HCT116 (cell line): ENCODE measurements around the gene DCDC2C. TPM values are rescaled to one million over a fixed set of nuclear protein-coding genes. Genes with fewer than 3 reads are reported as not detected.

Experiments
- ATAC-seq: fragments of 200-7000 bp; cut with Tn5 transposase; 2 replicates; pipeline ENCODE4 v1.9.1; 2020; ENCODE audit warnings: mild to moderate bottlenecking, moderate library complexity
- BruUV-seq: library from RNA; stranded (reverse); fragments of 400-500 nt; replicated peaks from 2 replicates; lab custom pipeline; 2021; lab: Mats Ljungman, UMichigan
- CTCF ChIA-PET: fragments of 300-600 bp; sonication (Branson Sonifier 250); formaldehyde crosslinking; loops from one replicate; lab custom pipeline; 2021; ENCODE audit warnings: antibody characterized with exemption; lab: Charles Lee
- POLR2A ChIA-PET: fragments of 300-600, 350-600 bp; sonication (Branson Sonifier 250); formaldehyde crosslinking; loops from one replicate; lab custom pipeline; 2021; ENCODE audit warnings: antibody characterized with exemption; lab: Charles Lee
- RAD21 ChIA-PET, 2 experiments: fragments of 300-600 bp; sonication (Branson Sonifier 250); formaldehyde crosslinking; loops; one replicate each; lab custom pipeline; 2023; ENCODE audit warnings: low total read pairs in 2 of 2; ENCODE audit not compliant: uncharacterized antibody in 2 of 2, unreplicated experiment in 2 of 2, low non-redundant PET in 1 of 2; lab: Charles Lee
- DNase-seq: peaks from one replicate; pipeline ENCODE4 v3.0.0-alpha.2; 2010; ENCODE audit warnings: low read depth, low spot score
- H2AFZ ChIP-seq: fragments of 200-600 bp; shearing (Covaris generic), sonication (generic); 2 replicates; pipeline ENCODE4 v1.6.1; 2017; ENCODE audit warnings: low read depth, mixed run types, mixed read lengths, antibody characterized with exemption, low read length; ENCODE audit not compliant: poor library complexity, severe bottlenecking
- H3K27ac ChIP-seq: 2 replicates; pipeline ENCODE4 v1.5.1; 2012; ENCODE audit warnings: low read depth, low read length
- H3K27me3 ChIP-seq: fragments of 200-600 bp; sonication (generic); 2 replicates; pipeline ENCODE4 v1.6.1; 2016; ENCODE audit warnings: mixed run types, low read length, mixed read lengths; ENCODE audit not compliant: insufficient read depth
- H3K36me3 ChIP-seq, 2 experiments: fragments of 200-500 bp in 1 of 2; fragments of 200-600 bp in 1 of 2; sonication (Bioruptor generic) in 1 of 2; sonication (generic) in 1 of 2; 2 replicates each; pipeline versions ENCODE4 v1.5.1 to v1.6.1; 2014 to 2016; ENCODE audit warnings: low read length in 2 of 2, inconsistent platforms in 1 of 2, mixed read lengths in 1 of 2, mixed run types in 1 of 2; ENCODE audit not compliant: insufficient read depth in 2 of 2, control insufficient read depth in 1 of 2
- H3K4me1 ChIP-seq, 2 experiments: fragments of 200-600 bp in 1 of 2; sonication (generic) in 1 of 2; 2 replicates each; pipeline versions ENCODE4 v1.5.1 to v1.6.1; 2012 to 2017; ENCODE audit warnings: low read length in 2 of 2, inconsistent platforms in 1 of 2, mild to moderate bottlenecking in 1 of 2, mixed read lengths in 1 of 2, mixed run types in 1 of 2, moderate library complexity in 1 of 2; ENCODE audit not compliant: insufficient read depth in 2 of 2, control insufficient read depth in 1 of 2
- H3K4me2 ChIP-seq: fragments of 200-600 bp; sonication (generic); 2 replicates; pipeline ENCODE4 v1.6.1; 2017; ENCODE audit warnings: mixed run types, low read length, mixed read lengths
- H3K4me3 ChIP-seq, 2 experiments: fragments of 200-600 bp in 1 of 2; sonication (generic) in 1 of 2; replicated peaks in 1 of 2; 2 replicates each; pipeline ENCODE4 v1.5.1; 2011 to 2016; ENCODE audit warnings: low read length in 2 of 2, control low read depth in 1 of 2, low read depth in 1 of 2, mild to moderate bottlenecking in 1 of 2, mixed read lengths in 1 of 2, mixed run types in 1 of 2
- H3K79me2 ChIP-seq: fragments of 200-600 bp; sonication (generic); 2 replicates; pipeline ENCODE4 v1.6.1; 2017; ENCODE audit warnings: mild to moderate bottlenecking, mixed run types, low read length, moderate library complexity, mixed read lengths; ENCODE audit not compliant: insufficient read depth
- H3K9ac ChIP-seq: fragments of 200-600 bp; sonication (generic); 2 replicates; pipeline ENCODE4 v1.6.1; 2016; ENCODE audit warnings: low read length, mixed read lengths
- H3K9me2 ChIP-seq: fragments of 200-600 bp; sonication (generic), shearing (Covaris generic); 2 replicates; pipeline ENCODE4 v1.6.1; 2017; ENCODE audit warnings: mixed run types, mild to moderate bottlenecking, moderate library complexity; ENCODE audit not compliant: insufficient read depth
- H3K9me3 ChIP-seq, 2 experiments: fragments of 200-500 bp in 1 of 2; fragments of 200-600 bp in 1 of 2; sonication (Bioruptor generic) in 1 of 2; sonication (generic) in 1 of 2; 2 replicates each; pipeline ENCODE4 v1.6.1; 2014 to 2017; ENCODE audit warnings: low read length in 2 of 2, mixed read lengths in 2 of 2, inconsistent platforms in 1 of 2, low read depth in 1 of 2, mild to moderate bottlenecking in 1 of 2, mixed run types in 1 of 2, moderate library complexity in 1 of 2; ENCODE audit not compliant: control insufficient read depth in 1 of 2, insufficient read depth in 1 of 2
- H4K20me1 ChIP-seq: fragments of 200-600 bp; sonication (generic), shearing (Covaris generic); 2 replicates; pipeline ENCODE4 v1.6.1; 2017; ENCODE audit warnings: mixed run types, mild to moderate bottlenecking, moderate library complexity; ENCODE audit not compliant: insufficient read depth
- ATF3 ChIP-seq: IDR thresholded peaks from 2 replicates; pipeline ENCODE4 v1.6.1; 2012
- CBX3 ChIP-seq: IDR thresholded peaks from 2 replicates; pipeline ENCODE4 v1.6.1; 2012; ENCODE audit warnings: low read depth
- CEBPB ChIP-seq: IDR thresholded peaks from 2 replicates; pipeline ENCODE4 v1.6.1; 2012; ENCODE audit warnings: low read depth
- CTCF ChIP-seq, 3 experiments: fragments of 200-600 bp in 1 of 3; sonication (generic) in 1 of 3; IDR thresholded peaks in 2 of 3; conservative IDR thresholded peaks in 1 of 3; 2 replicates each; pipeline ENCODE4 v1.5.1; 2012 to 2017; ENCODE audit warnings: low read depth in 2 of 3, low read length in 2 of 3, antibody characterized with exemption in 1 of 3, borderline replicate concordance in 1 of 3, control low read depth in 1 of 3, mild to moderate bottlenecking in 1 of 3, mixed read lengths in 1 of 3, mixed run types in 1 of 3, moderate library complexity in 1 of 3; ENCODE audit not compliant: insufficient read depth in 1 of 3
- EGR1 ChIP-seq: IDR thresholded peaks from 2 replicates; pipeline ENCODE4 v1.6.1; 2012; ENCODE audit warnings: low read depth
- ELF1 ChIP-seq: IDR thresholded peaks from 2 replicates; pipeline ENCODE4 v1.6.1; 2012; ENCODE audit warnings: low read depth, borderline replicate concordance
- EZH2phosphoT487 ChIP-seq: fragments of 200-600 bp; IDR thresholded peaks from 2 replicates; pipeline ENCODE4 v1.6.1; 2018; ENCODE audit warnings: antibody characterized with exemption, borderline replicate concordance
- FOSL1 ChIP-seq: IDR thresholded peaks from 2 replicates; pipeline ENCODE4 v1.6.1; 2012; ENCODE audit warnings: low read depth
- JUND ChIP-seq: IDR thresholded peaks from 2 replicates; pipeline ENCODE4 v1.6.1; 2012
- REST ChIP-seq: IDR thresholded peaks from 2 replicates; pipeline ENCODE4 v1.6.1; 2012; ENCODE audit warnings: low read depth
- SIN3A ChIP-seq: IDR thresholded peaks from 2 replicates; pipeline ENCODE4 v1.6.1; 2012; ENCODE audit warnings: low read depth
- SRF ChIP-seq: IDR thresholded peaks from 2 replicates; pipeline ENCODE4 v1.6.1; 2012; ENCODE audit warnings: low read depth
- TCF7L2 ChIP-seq: IDR thresholded peaks from 2 replicates; pipeline ENCODE4 v1.7.0; 2011; ENCODE audit warnings: borderline replicate concordance, inconsistent platforms; ENCODE audit not compliant: insufficient read depth, insufficient read length; ENCODE audit errors: extremely low read depth
- YY1 ChIP-seq: IDR thresholded peaks from 2 replicates; pipeline ENCODE4 v1.6.1; 2011; ENCODE audit warnings: low read length, low read depth, moderate library complexity, mild to moderate bottlenecking; ENCODE audit not compliant: insufficient replicate concordance; ENCODE audit errors: extremely low read depth
- ZBTB33 ChIP-seq: IDR thresholded peaks from 2 replicates; pipeline ENCODE4 v1.6.1; 2011; ENCODE audit warnings: mild to moderate bottlenecking, low read length, moderate library complexity; ENCODE audit not compliant: insufficient replicate concordance; ENCODE audit errors: extremely low read depth
- ZFX ChIP-seq: fragments of 450-650 bp; IDR thresholded peaks from 2 replicates; pipeline ENCODE4 v1.6.1; 2017
- intact Hi-C: fragments of 100-400 bp; cut with micrococcal nuclease; formaldehyde crosslinking; loops from 2 replicates; pipeline ENCODE4 v1.10.0; 2022
- total RNA-seq: library from RNA; stranded (reverse); gene quantifications from one replicate; pipeline ENCODE4 v1.2.1, GENCODE V29; 2021; ENCODE audit not compliant: unreplicated experiment

Gene DCDC2C
- total RNA-seq, 1 experiment from 2014 or later, result not detected

GRCh38 chr2:3787768-3788167 is 84.4 kb downstream of the DCDC2C start (continued):
- no peak for TF ChIP-seq TCF7L2
- TF ChIP-seq SRF, result no peak
- TF ChIP-seq EGR1, result no peak
- no peak for TF ChIP-seq EZH2phosphoT487

- Histone ChIP-seq H3K27me3 (peaks cover 34% of the 10 kb centered on the region), H4K20me1 (no peaks in the 10 kb centered on the region), H2AFZ (no peak overlapping the region), H3K4me3 (no peak overlapping the region), H3K9ac (no peak overlapping the region), H3K4me1 (peaks cover 0 to 3% of the 10 kb centered on the region in 2 experiments; a peak in 1 of 4 replicates), H3K36me3 (no peaks in the 10 kb centered on the region), H3K79me2 (no peaks in the 10 kb centered on the region), H3K9me3 (no peaks in the 10 kb centered on the region), H3K9me2 (no peaks in the 10 kb centered on the region), H3K4me2 (no peak overlapping the region), H3K27ac (no peak overlapping the region)
- intact Hi-C loops, result no loop called here
- DNase-seq (no peak), ATAC-seq (no peak)
- BruUV-seq, result no TSS peak
- TF ChIP-seq REST, result no peak
- no peak for TF ChIP-seq ELF1
- TF ChIP-seq YY1, result no peak
- TF ChIP-seq ATF3, result no peak
- TF ChIP-seq CBX3, result no peak
- no peak for TF ChIP-seq SIN3A
- no peak for TF ChIP-seq EGR1
- TF ChIP-seq ZFX, result no peak
- no peak for TF ChIP-seq FOSL1
- no peak for TF ChIP-seq CEBPB
- TF ChIP-seq ZBTB33, result no peak
- TF ChIP-seq JUND, result no peak
- no peak for TF ChIP-seq CTCF (IDR thresholded peaks at IDR 0.05 in 2 of 3, conservative IDR thresholded peaks at IDR 0.05 in 1 of 3; ENCODE audit: borderline replicate concordance in 1 of 3, insufficient read depth in 1 of 3, low read depth in 2 of 3, low read length in 2 of 3)
- no peak for TF ChIP-seq EZH2phosphoT487
- TF ChIP-seq SRF, result no peak
- RAD21 ChIA-PET, result no interaction called here
- POLR2A ChIA-PET, result no interaction called here
- CTCF ChIA-PET, result no interaction called here
Observed at GRCh38 chr2:3789256-3789655, 85.9 kb downstream of the DCDC2C start.
